ENCODE data around the gene DYNLT2B. TPM values are rescaled to one million over a fixed set of nuclear protein-coding genes. Genes with fewer than 3 reads are reported as not detected.
A peak's percentile ranks its signal among the peaks of the same experiment; 100 is the strongest.

The DYNLT2B gene
- total RNA-seq, 1 experiment from 2014 or later = 12.1 TPM

- ChIA-PET CTCF (no interaction called here), POLR2A (no interaction called here)
- no peak for DNase-seq
- Histone ChIP-seq H3K9me3 (no peaks in the 10 kb centered on the region), H3K36me3 (ENCODE audit: control insufficient read depth, insufficient read depth, low read length) (no peaks in the 10 kb centered on the region; the same call in 1 of the 2 replicates), H3K27me3 (replicated peaks; ENCODE audit: control insufficient read depth, insufficient read depth, low read length) (no peaks in the 10 kb centered on the region), H3K4me3 (ENCODE audit: low read depth, low read length) (no peak overlapping the region), H3K4me1 (no peaks in the 10 kb centered on the region)
- H3K9me3 Mint-ChIP-seq (ENCODE audit: unreplicated experiment) = no peaks in the 10 kb centered on the region
- no peaks in the 10 kb centered on the region for H3K4me1 Mint-ChIP-seq (ENCODE audit: low read depth, unreplicated experiment)
- no peak overlapping the region for H3K27ac Mint-ChIP-seq (ENCODE audit: unreplicated experiment)
- no peaks in the 10 kb centered on the region for H3K36me3 Mint-ChIP-seq (ENCODE audit: insufficient read depth, unreplicated experiment)
- intact Hi-C loops (cut with micrococcal nuclease; ENCODE audit: unreplicated experiment) = no loop called here
- H3K4me3 Mint-ChIP-seq (ENCODE audit: unreplicated experiment) = no peak overlapping the region
- TF ChIP-seq CTCF (IDR thresholded peaks at IDR 0.05; ENCODE audit: insufficient read depth in 1 of 2, low read depth in 1 of 2, low read length in 1 of 2, severe bottlenecking in 1 of 2, unreplicated experiment in 1 of 2) = no peak
- BruUV-seq (replicated peaks) = no TSS peak
- no peaks in the 10 kb centered on the region for H3K27me3 Mint-ChIP-seq (ENCODE audit: insufficient read depth, unreplicated experiment)
Measured at GRCh38 chr3:196298521-196298920, 19.5 kb downstream of the DYNLT2B start.

GRCh38 chr3:196292286-196292923, 25.6 kb downstream of the DYNLT2B start:
- Histone ChIP-seq H3K36me3 (ENCODE audit: control insufficient read depth, insufficient read depth, low read length) (no peaks in the 10 kb centered on the region), H3K4me1 (no peaks in the 10 kb centered on the region), H3K4me3 (ENCODE audit: low read depth, low read length) (no peak overlapping the region), H3K9me3 (no peaks in the 10 kb centered on the region), H3K27me3 (replicated peaks; ENCODE audit: control insufficient read depth, insufficient read depth, low read length) (no peaks in the 10 kb centered on the region)
- Mint-ChIP-seq H3K9me3 (ENCODE audit: unreplicated experiment) (no peaks in the 10 kb centered on the region), H3K27me3 (ENCODE audit: insufficient read depth, unreplicated experiment) (no peaks in the 10 kb centered on the region), H3K36me3 (ENCODE audit: insufficient read depth, unreplicated experiment) (peaks cover 13% of the 10 kb centered on the region), H3K27ac (ENCODE audit: unreplicated experiment) (no peak overlapping the region), H3K4me3 (ENCODE audit: unreplicated experiment) (no peak overlapping the region), H3K4me1 (ENCODE audit: low read depth, unreplicated experiment) (no peaks in the 10 kb centered on the region)
- peak in 1 of 2 experiments; percentile 17 for TF ChIP-seq CTCF (IDR thresholded peaks at IDR 0.05; ENCODE audit: insufficient read depth in 1 of 2, low read depth in 1 of 2, low read length in 1 of 2, severe bottlenecking in 1 of 2, unreplicated experiment in 1 of 2)
- ChIA-PET POLR2A (no interaction called here), CTCF (no interaction called here)
- no TSS peak for BruUV-seq (replicated peaks)
- DNase-seq = no peak
- intact Hi-C loops (cut with micrococcal nuclease; ENCODE audit: unreplicated experiment) = no loop called here

GRCh38 chr3:196288141-196288460, 29.9 kb downstream of the DYNLT2B start:
- no peaks in the 10 kb centered on the region for H3K27me3 ChIP-seq (replicated peaks; ENCODE audit: control insufficient read depth, insufficient read depth, low read length)
- peak overlapping the region; percentile 98 for H3K4me3 Mint-ChIP-seq (ENCODE audit: unreplicated experiment)
- no peak for TF ChIP-seq CTCF (IDR thresholded peaks at IDR 0.05; ENCODE audit: insufficient read depth in 1 of 2, low read depth in 1 of 2, low read length in 1 of 2, severe bottlenecking in 1 of 2, unreplicated experiment in 1 of 2)
- H3K9me3 ChIP-seq = no peaks in the 10 kb centered on the region
- H3K36me3 Mint-ChIP-seq (ENCODE audit: insufficient read depth, unreplicated experiment) = peaks cover 25% of the 10 kb centered on the region
- H3K36me3 ChIP-seq (ENCODE audit: control insufficient read depth, insufficient read depth, low read length) = no peaks in the 10 kb centered on the region
- ChIA-PET CTCF (no interaction called here), POLR2A (interaction anchor here (0.6 to 1.0 kb wide), 3 partner anchors 17 to 154 kb away, joined by 3 to 13 read pairs (median 3); partner anchors contain the start of gene DYNLT2B)
- no peaks in the 10 kb centered on the region for H3K9me3 Mint-ChIP-seq (ENCODE audit: unreplicated experiment)
- H3K27ac Mint-ChIP-seq (ENCODE audit: unreplicated experiment) = peak overlapping the region; percentile 99
- peak overlapping the region; percentile 97 for H3K4me3 ChIP-seq (ENCODE audit: low read depth, low read length)
- peaks cover 9% of the 10 kb centered on the region for H3K4me1 Mint-ChIP-seq (ENCODE audit: low read depth, unreplicated experiment)
- DNase-seq = no peak
- TSS peak; percentile 79 for BruUV-seq (replicated peaks)
- intact Hi-C loops (cut with micrococcal nuclease; ENCODE audit: unreplicated experiment) = no loop called here
- peaks cover 16% of the 10 kb centered on the region for H3K4me1 ChIP-seq
- H3K27me3 Mint-ChIP-seq (ENCODE audit: insufficient read depth, unreplicated experiment) = no peaks in the 10 kb centered on the region

All from Caco-2 (cell line).